Mesendoderm (in vitro differentiated cells): ENCODE results near the gene PDE9A.

Experiments
- DNase-seq: peaks from one replicate; pipeline ENCODE4 v3.0.0; 2013
- H2AK5ac ChIP-seq: 2 replicates; pipeline ENCODE4 v1.6.1; 2013; ENCODE audit warnings: low read length, inconsistent platforms
- H2BK120ac ChIP-seq: 2 replicates; pipeline ENCODE4 v1.6.1; 2013; ENCODE audit warnings: low read depth, mild to moderate bottlenecking, low read length, moderate library complexity, mixed read lengths
- H2BK15ac ChIP-seq: replicated peaks from 2 replicates; pipeline ENCODE4 v1.6.1; 2013; ENCODE audit warnings: low read depth, mild to moderate bottlenecking, moderate library complexity
- H2BK5ac ChIP-seq: 2 replicates; pipeline ENCODE4 v1.6.1; 2013; ENCODE audit warnings: low read length, inconsistent platforms
- H3K18ac ChIP-seq: 2 replicates; pipeline ENCODE4 v1.6.1; 2013; ENCODE audit warnings: mild to moderate bottlenecking, low read length, mixed read lengths
- H3K23ac ChIP-seq: one replicate; pipeline ENCODE4 v1.6.1; 2013; ENCODE audit warnings: low read length
- H3K27ac ChIP-seq: 2 replicates; pipeline ENCODE4 v1.5.1; 2013; ENCODE audit warnings: low read depth, mild to moderate bottlenecking, inconsistent platforms, low read length, moderate library complexity
- H3K27me3 ChIP-seq: 2 replicates; pipeline ENCODE4 v1.6.1; 2013; ENCODE audit warnings: low read length, control low read depth, mild to moderate bottlenecking, inconsistent platforms; ENCODE audit not compliant: insufficient read depth, poor library complexity
- H3K36me3 ChIP-seq: 2 replicates; pipeline ENCODE4 v1.6.1; 2013; ENCODE audit warnings: low read length, inconsistent platforms; ENCODE audit not compliant: control insufficient read depth, insufficient read depth
- H3K4ac ChIP-seq: one replicate; pipeline ENCODE4 v1.6.1; 2013; ENCODE audit warnings: low read depth, mild to moderate bottlenecking, low read length, moderate library complexity
- H3K4me1 ChIP-seq: 2 replicates; pipeline ENCODE4 v1.6.1; 2013; ENCODE audit warnings: low read depth, low read length, inconsistent platforms; ENCODE audit not compliant: control insufficient read depth
- H3K4me2 ChIP-seq: 2 replicates; pipeline ENCODE4 v1.6.1; 2013; ENCODE audit warnings: low read length
- H3K4me3 ChIP-seq: 2 replicates; pipeline ENCODE4 v1.5.1; 2013; ENCODE audit warnings: mild to moderate bottlenecking, low read length
- H3K56ac ChIP-seq: one replicate; pipeline ENCODE4 v1.6.1; 2013; ENCODE audit warnings: low read length
- H3K79me1 ChIP-seq: 2 replicates; pipeline ENCODE4 v1.6.1; 2013; ENCODE audit warnings: low read length, inconsistent platforms
- H3K79me2 ChIP-seq: 2 replicates; pipeline ENCODE4 v1.6.1; 2013; ENCODE audit warnings: mild to moderate bottlenecking, low read length; ENCODE audit not compliant: control insufficient read depth, insufficient read depth
- H3K9ac ChIP-seq: 2 replicates; pipeline ENCODE4 v1.6.1; 2013; ENCODE audit warnings: low read length, inconsistent platforms
- H4K5ac ChIP-seq: one replicate; pipeline ENCODE4 v1.6.1; 2013; ENCODE audit warnings: low read length
- H4K8ac ChIP-seq: one replicate; pipeline ENCODE4 v1.6.1; 2013; ENCODE audit warnings: low read depth, mild to moderate bottlenecking, control low read depth, low read length, moderate library complexity
- WGBS: extraction: QIAGEN DNeasy Blood & Tissue Kit; methylation state at CpG from one replicate; pipeline ENCODE4 v1.1.7; 2013; ENCODE audit warnings: low lambda C conversion rate, missing lambda C conversion rate; ENCODE audit not compliant: insufficient coverage; ENCODE audit errors: extremely low coverage; 5-methylcytosine and 5-hydroxymethylcytosine counted together

The PDE9A gene

DNA sequence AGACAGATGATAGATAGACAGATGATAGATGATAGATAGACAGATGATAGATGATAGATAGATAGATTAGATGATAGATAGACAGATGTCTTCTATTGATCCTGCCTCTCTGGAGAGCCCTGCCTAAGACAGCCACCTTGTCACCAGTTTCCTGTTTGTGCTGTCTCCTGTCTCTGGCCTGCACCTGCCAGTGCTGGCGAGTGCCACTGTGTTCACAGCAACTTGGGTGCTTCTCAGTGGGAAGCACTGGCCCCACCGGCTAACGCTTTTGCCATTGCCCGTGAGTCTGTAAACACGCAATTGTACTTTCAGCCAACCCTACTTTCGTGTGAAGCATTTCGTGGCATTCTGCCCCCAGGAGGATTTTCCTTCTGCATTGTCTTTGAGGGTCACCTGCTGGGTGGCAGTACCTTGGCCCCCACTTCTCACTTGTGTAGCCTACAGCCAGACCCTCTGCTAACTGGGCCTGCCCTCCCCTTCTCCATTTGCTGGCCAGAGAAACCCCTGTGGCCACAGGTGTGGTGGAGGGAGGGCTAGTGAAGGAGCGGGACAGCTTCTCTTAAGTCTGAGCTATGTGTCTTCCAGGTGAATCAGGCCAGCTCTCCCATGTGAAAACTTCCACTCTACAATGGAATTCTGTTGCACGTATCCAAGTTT is 23.4 kb upstream of the PDE9A start:
- Histone ChIP-seq H3K79me2 (no peaks in the 10 kb centered on the region), H3K23ac (no peak overlapping the region), H3K27me3 (no peaks in the 10 kb centered on the region), H3K79me1 (no peaks in the 10 kb centered on the region), H2BK5ac (no peak overlapping the region), H4K8ac (no peak overlapping the region), H3K9ac (no peak overlapping the region), H3K4ac (no peak overlapping the region), H3K4me1 (no peaks in the 10 kb centered on the region), H4K5ac (no peak overlapping the region), H3K18ac (no peak overlapping the region), H3K4me2 (no peak overlapping the region), H2AK5ac (no peak overlapping the region), H2BK120ac (no peak overlapping the region), H2BK15ac (no peak overlapping the region), H3K56ac (no peak overlapping the region), H3K36me3 (no peaks in the 10 kb centered on the region), H3K27ac (no peak overlapping the region), H3K4me3 (no peak overlapping the region)
- DNase-seq: no peak
- WGBS: no CpG with 5 or more reads among the region's 9 CpGs

- H3K27me3 ChIP-seq: no peaks in the 10 kb centered on the region
- H3K4me1 ChIP-seq: no peaks in the 10 kb centered on the region
- H2BK15ac ChIP-seq: no peak overlapping the region
- H2AK5ac ChIP-seq: no peak overlapping the region
- H3K4me3 ChIP-seq: no peak overlapping the region
- no peak overlapping the region for H3K9ac ChIP-seq
- H3K36me3 ChIP-seq: no peaks in the 10 kb centered on the region
- no peak overlapping the region for H2BK5ac ChIP-seq
- H2BK120ac ChIP-seq: no peak overlapping the region
- no peaks in the 10 kb centered on the region for H3K79me1 ChIP-seq
- no peak overlapping the region for H3K56ac ChIP-seq
- no peak for DNase-seq
- H3K23ac ChIP-seq: no peak overlapping the region
- H4K8ac ChIP-seq: no peak overlapping the region
- no peak overlapping the region for H3K4me2 ChIP-seq
- H3K79me2 ChIP-seq: no peaks in the 10 kb centered on the region
- no peak overlapping the region for H3K18ac ChIP-seq
- no CpG with 5 or more reads among the region's 9 CpGs for WGBS
- no peak overlapping the region for H3K27ac ChIP-seq
- no peak overlapping the region for H4K5ac ChIP-seq
- no peak overlapping the region for H3K4ac ChIP-seq
These were observed 22.8 kb upstream of the PDE9A start for GRCh38 chr21:42630626-42631025.

- Histone ChIP-seq H3K4me2 (no peak overlapping the region), H3K79me1 (no peaks in the 10 kb centered on the region), H2BK120ac (no peak overlapping the region), H3K4ac (no peak overlapping the region), H3K27ac (no peak overlapping the region), H3K9ac (no peak overlapping the region), H3K4me3 (no peak overlapping the region), H4K8ac (no peak overlapping the region), H3K36me3 (no peaks in the 10 kb centered on the region), H2AK5ac (no peak overlapping the region), H3K27me3 (no peaks in the 10 kb centered on the region), H4K5ac (no peak overlapping the region), H3K56ac (no peak overlapping the region), H3K18ac (no peak overlapping the region), H2BK5ac (no peak overlapping the region), H2BK15ac (no peak overlapping the region), H3K23ac (no peak overlapping the region), H3K4me1 (no peaks in the 10 kb centered on the region), H3K79me2 (no peaks in the 10 kb centered on the region)
- no peak for DNase-seq
- no CpG with 5 or more reads among the region's 5 CpGs for WGBS
These were observed 22.3 kb upstream of the PDE9A start for GRCh38 chr21:42631142-42631541.

- Histone ChIP-seq H3K4me3 (no peak overlapping the region), H3K4me1 (no peaks in the 10 kb centered on the region), H3K18ac (no peak overlapping the region), H3K27me3 (no peaks in the 10 kb centered on the region), H2AK5ac (no peak overlapping the region), H3K36me3 (no peaks in the 10 kb centered on the region), H3K4me2 (no peak overlapping the region), H3K27ac (no peak overlapping the region), H2BK15ac (no peak overlapping the region), H4K8ac (no peak overlapping the region), H3K23ac (no peak overlapping the region), H3K56ac (no peak overlapping the region), H2BK120ac (no peak overlapping the region), H4K5ac (no peak overlapping the region), H3K79me1 (no peaks in the 10 kb centered on the region), H3K4ac (no peak overlapping the region), H3K9ac (no peak overlapping the region), H2BK5ac (no peak overlapping the region), H3K79me2 (no peaks in the 10 kb centered on the region)
- WGBS: no CpG with 5 or more reads among the region's 12 CpGs
- no peak for DNase-seq
These were observed 21.1 kb upstream of the PDE9A start for GRCh38 chr21:42632336-42632751.

DNA sequence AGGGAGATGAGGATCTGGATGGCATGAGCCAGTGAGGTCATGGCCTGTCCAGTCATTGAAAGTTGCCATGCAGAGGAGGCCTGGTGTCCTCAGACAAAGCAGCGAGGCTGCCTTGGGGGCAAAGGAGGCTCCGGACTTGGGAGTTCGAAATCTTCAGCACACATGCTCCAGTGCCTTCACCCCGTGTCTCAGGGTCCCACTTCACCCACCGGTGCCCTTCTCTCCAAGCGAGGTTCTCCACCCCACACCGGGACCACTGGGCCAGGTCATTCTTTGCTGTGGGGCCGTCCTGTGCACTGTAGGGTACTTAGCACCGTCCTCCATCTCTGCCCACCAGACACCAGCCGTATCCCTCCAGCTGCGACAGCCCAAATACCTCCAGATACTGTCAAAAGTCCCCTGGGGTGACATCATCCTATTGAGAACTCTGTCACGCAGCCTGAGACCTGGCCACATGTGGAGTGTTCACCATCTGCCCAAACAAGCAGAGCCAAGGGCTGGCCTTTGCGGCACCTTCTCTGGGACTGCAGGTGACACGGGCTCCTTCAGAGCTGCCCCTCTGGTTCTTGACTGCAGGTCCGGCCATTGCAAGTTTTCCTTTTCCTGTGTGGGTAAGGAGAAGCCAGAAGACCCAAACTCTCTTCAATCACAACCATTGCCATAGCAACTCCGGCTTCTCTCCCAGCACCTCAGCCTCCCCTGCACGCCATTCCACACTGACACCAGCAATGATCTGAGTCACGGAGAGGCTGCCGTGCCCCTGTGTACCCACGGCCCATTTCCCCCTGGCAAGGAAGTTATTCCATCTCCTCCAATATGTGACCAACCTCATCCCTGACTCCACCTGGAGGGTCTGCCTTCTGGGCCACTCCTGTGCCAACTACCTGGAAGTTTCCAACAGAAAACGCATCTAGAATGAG is 20.4 kb upstream of the PDE9A start:
- no peaks in the 10 kb centered on the region for H3K79me2 ChIP-seq
- H3K36me3 ChIP-seq: no peaks in the 10 kb centered on the region
- no peak overlapping the region for H2BK15ac ChIP-seq
- no peak overlapping the region for H3K23ac ChIP-seq
- H3K56ac ChIP-seq: no peak overlapping the region
- no peak overlapping the region for H3K4me2 ChIP-seq
- H3K4me3 ChIP-seq: no peak overlapping the region
- no peak overlapping the region for H3K18ac ChIP-seq
- no peak overlapping the region for H3K4ac ChIP-seq
- no peaks in the 10 kb centered on the region for H3K4me1 ChIP-seq
- DNase-seq: no peak
- H4K8ac ChIP-seq: no peak overlapping the region
- no peaks in the 10 kb centered on the region for H3K79me1 ChIP-seq
- no peak overlapping the region for H3K27ac ChIP-seq
- H3K9ac ChIP-seq: no peak overlapping the region
- no peak overlapping the region for H2BK120ac ChIP-seq
- WGBS: no CpG with 5 or more reads among the region's 21 CpGs
- H2BK5ac ChIP-seq: no peak overlapping the region
- no peaks in the 10 kb centered on the region for H3K27me3 ChIP-seq
- no peak overlapping the region for H4K5ac ChIP-seq
- no peak overlapping the region for H2AK5ac ChIP-seq
